Loucy (cell line): ENCODE data around the gene DSCAML1.

Source experiments
- H2AFZ ChIP-seq: fragments of 200-600 bp; sonication (generic); 2 replicates; pipeline ENCODE4 v1.6.0; 2016; ENCODE audit warnings: antibody characterized with exemption, mild to moderate bottlenecking, low read length, moderate library complexity
- H3F3A ChIP-seq: fragments of 200-600 bp; 2 replicates; pipeline ENCODE4 v1.6.0; 2016; ENCODE audit warnings: antibody characterized with exemption, low read depth, mild to moderate bottlenecking
- H3K27me3 ChIP-seq: fragments of 200-600 bp; sonication (generic); 2 replicates; pipeline ENCODE4 v1.6.1; 2014; ENCODE audit warnings: low read length, mild to moderate bottlenecking; ENCODE audit not compliant: insufficient read depth, poor library complexity, severe bottlenecking
- H3K36me3 ChIP-seq: fragments of 200-600 bp; sonication (generic); 2 replicates; pipeline ENCODE4 v1.6.1; 2016; ENCODE audit warnings: low read length; ENCODE audit not compliant: insufficient read depth
- H3K4me1 ChIP-seq: fragments of 200-600 bp; sonication (generic); 2 replicates; pipeline ENCODE4 v1.5.1; 2014; ENCODE audit warnings: low read length, mild to moderate bottlenecking; ENCODE audit not compliant: insufficient read depth, poor library complexity, severe bottlenecking
- H3K4me2 ChIP-seq: fragments of 200-600 bp; sonication (generic); 2 replicates; pipeline ENCODE4 v1.6.0; 2014; ENCODE audit warnings: antibody characterized with exemption, low read length, low read depth, mild to moderate bottlenecking; ENCODE audit not compliant: poor library complexity, severe bottlenecking
- H3K4me3 ChIP-seq: fragments of 200-600 bp; sonication (generic); 2 replicates; pipeline ENCODE4 v1.5.1; 2014; ENCODE audit warnings: low read length, mild to moderate bottlenecking, mixed read lengths; ENCODE audit not compliant: poor library complexity, severe bottlenecking
- H3K79me2 ChIP-seq: fragments of 200-600 bp; sonication (generic); 2 replicates; pipeline ENCODE4 v1.6.1; 2014; ENCODE audit warnings: low read length; ENCODE audit not compliant: insufficient read depth
- H3K9ac ChIP-seq: fragments of 200-600 bp; sonication (generic); 2 replicates; pipeline ENCODE4 v1.6.0; 2014; ENCODE audit warnings: mild to moderate bottlenecking, low read depth, low read length, moderate library complexity; ENCODE audit not compliant: poor library complexity, severe bottlenecking
- H3K9me2 ChIP-seq: fragments of 200-600 bp; sonication (generic); replicated peaks from 2 replicates; pipeline ENCODE4 v1.6.1; 2016; ENCODE audit warnings: low read depth, low read length, mixed read lengths
- H3K9me3 ChIP-seq: fragments of 200-600 bp; sonication (generic); 2 replicates; pipeline ENCODE4 v1.6.1; 2014; ENCODE audit warnings: mild to moderate bottlenecking, antibody characterized with exemption, low read length, low read depth; ENCODE audit not compliant: insufficient read depth
- H4K20me1 ChIP-seq: fragments of 200-600 bp; sonication (generic); 2 replicates; pipeline ENCODE4 v1.6.0; 2014; ENCODE audit warnings: antibody characterized with exemption, low read length, mild to moderate bottlenecking; ENCODE audit not compliant: insufficient read depth, poor library complexity, severe bottlenecking
- EZH2phosphoT487 ChIP-seq: fragments of 200-600 bp; IDR thresholded peaks from 2 replicates; pipeline ENCODE4 v1.6.1; 2018; ENCODE audit warnings: antibody characterized with exemption, mild to moderate bottlenecking, moderate library complexity, borderline replicate concordance
- TF ChIP-seq, protein P1 (sequence below): fragments of 200-600 bp; sonication (generic); conservative IDR thresholded peaks from 2 replicates; pipeline ENCODE4 v1.5.1; 2014; ENCODE audit warnings: mild to moderate bottlenecking, antibody characterized with exemption, low read length

Gene DSCAML1

DNA sequence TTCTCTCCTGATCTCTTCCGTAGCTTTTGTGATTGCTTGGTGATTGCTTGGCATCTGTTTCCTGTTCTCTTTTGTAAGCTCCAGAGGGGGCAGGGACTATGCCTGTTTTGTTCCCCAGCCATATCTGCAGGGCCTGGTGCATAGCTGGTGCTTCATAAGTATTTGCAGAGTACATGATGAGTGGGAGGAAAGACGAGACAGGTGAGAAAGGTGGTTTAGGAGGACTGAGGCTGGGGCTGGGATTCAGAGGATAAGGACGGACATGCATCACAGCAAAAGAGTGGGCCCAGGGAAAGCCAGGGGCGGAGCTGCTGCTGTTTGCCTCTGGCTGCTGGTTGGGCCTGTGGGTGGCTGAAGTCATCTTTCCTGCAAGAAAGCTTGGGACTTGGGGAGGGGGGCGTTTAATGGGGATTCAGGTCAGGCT lies 62.4 kb downstream of the DSCAML1 start:
- Histone ChIP-seq H3K79me2 (no peaks in the 10 kb centered on the region), H3K9me2 (no peaks in the 10 kb centered on the region), H4K20me1 (no peaks in the 10 kb centered on the region), H3K4me3 (no peak overlapping the region), H3K36me3 (no peaks in the 10 kb centered on the region), H3K4me2 (peak overlapping the region; percentile 13), H3F3A (no peaks in the 10 kb centered on the region), H3K27me3 (no peaks in the 10 kb centered on the region), H2AFZ (no peak overlapping the region), H3K4me1 (peaks cover 9% of the 10 kb centered on the region), H3K9ac (no peak overlapping the region), H3K9me3 (no peaks in the 10 kb centered on the region)
- no peak for TF ChIP-seq EZH2phosphoT487
- TF ChIP-seq, protein P1, sequence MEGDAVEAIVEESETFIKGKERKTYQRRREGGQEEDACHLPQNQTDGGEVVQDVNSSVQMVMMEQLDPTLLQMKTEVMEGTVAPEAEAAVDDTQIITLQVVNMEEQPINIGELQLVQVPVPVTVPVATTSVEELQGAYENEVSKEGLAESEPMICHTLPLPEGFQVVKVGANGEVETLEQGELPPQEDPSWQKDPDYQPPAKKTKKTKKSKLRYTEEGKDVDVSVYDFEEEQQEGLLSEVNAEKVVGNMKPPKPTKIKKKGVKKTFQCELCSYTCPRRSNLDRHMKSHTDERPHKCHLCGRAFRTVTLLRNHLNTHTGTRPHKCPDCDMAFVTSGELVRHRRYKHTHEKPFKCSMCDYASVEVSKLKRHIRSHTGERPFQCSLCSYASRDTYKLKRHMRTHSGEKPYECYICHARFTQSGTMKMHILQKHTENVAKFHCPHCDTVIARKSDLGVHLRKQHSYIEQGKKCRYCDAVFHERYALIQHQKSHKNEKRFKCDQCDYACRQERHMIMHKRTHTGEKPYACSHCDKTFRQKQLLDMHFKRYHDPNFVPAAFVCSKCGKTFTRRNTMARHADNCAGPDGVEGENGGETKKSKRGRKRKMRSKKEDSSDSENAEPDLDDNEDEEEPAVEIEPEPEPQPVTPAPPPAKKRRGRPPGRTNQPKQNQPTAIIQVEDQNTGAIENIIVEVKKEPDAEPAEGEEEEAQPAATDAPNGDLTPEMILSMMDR = no peak

DNA sequence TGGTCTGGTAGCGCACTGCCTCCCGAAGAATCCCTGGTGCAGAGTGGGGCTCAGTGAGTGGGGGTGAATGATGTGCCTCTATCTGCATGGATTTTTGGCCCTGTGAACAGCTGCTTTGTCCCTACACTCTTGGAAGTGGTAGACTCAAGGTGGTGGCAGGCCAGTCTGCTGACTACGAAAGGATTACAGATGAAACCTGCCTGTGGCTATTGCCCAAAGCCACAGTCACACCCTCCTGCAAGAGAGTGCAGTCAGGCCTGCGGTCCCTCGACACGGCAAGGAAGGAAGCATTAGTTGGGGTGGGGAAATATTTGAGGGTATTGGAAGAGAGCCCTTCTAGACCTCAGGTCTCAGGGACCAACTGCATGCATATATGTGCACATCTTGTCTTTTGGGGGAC lies 63.7 kb downstream of the DSCAML1 start:
- no peak overlapping the region for H2AFZ ChIP-seq
- TF ChIP-seq, protein P1 = no peak
- TF ChIP-seq EZH2phosphoT487 = no peak
- H3K79me2 ChIP-seq = no peaks in the 10 kb centered on the region
- no peak overlapping the region for H3K4me3 ChIP-seq
- H3K4me1 ChIP-seq = peaks cover 9% of the 10 kb centered on the region
- H3K4me2 ChIP-seq = no peak overlapping the region
- H3K27me3 ChIP-seq = no peaks in the 10 kb centered on the region
- H3K9me2 ChIP-seq = no peaks in the 10 kb centered on the region
- no peaks in the 10 kb centered on the region for H3K36me3 ChIP-seq
- no peaks in the 10 kb centered on the region for H4K20me1 ChIP-seq
- no peaks in the 10 kb centered on the region for H3F3A ChIP-seq
- no peaks in the 10 kb centered on the region for H3K9me3 ChIP-seq
- H3K9ac ChIP-seq = no peak overlapping the region

DNA sequence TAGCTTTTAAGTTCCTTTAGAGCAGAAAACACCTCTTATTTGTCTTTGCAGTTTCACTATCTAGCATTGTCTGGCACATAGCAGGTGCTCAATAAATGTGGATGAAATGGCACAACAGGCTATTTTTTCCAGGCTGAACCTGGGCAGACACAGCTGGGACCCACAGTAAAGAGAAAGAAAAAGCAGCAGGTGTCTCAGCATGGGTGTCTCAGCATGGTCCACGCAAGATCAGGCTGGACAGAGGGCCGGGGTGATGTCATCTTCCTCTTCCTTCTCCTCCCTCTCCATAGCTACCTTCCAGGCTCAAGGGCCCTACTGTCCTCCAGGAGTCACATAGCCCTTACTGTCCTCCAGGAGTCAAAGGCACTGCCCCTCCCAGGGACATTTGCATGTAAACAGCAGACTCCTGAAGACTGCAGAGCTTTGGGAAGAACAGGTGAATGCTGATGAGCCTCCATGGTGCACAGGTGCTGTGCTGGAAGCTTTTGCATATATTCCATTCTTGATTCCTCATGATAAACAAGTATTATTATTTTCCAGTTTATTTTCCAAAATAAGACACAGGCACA lies 65.2 kb downstream of the DSCAML1 start:
- TF ChIP-seq EZH2phosphoT487 = no peak
- TF ChIP-seq, protein P1 = no peak
- Histone ChIP-seq H3K9me2 (no peaks in the 10 kb centered on the region), H2AFZ (no peak overlapping the region), H4K20me1 (no peaks in the 10 kb centered on the region), H3F3A (no peaks in the 10 kb centered on the region), H3K79me2 (no peaks in the 10 kb centered on the region), H3K36me3 (no peaks in the 10 kb centered on the region), H3K9ac (no peak overlapping the region), H3K4me3 (no peak overlapping the region), H3K9me3 (no peaks in the 10 kb centered on the region), H3K4me2 (no peak overlapping the region), H3K27me3 (no peaks in the 10 kb centered on the region), H3K4me1 (peaks cover 9% of the 10 kb centered on the region)
